Measurements from ENCODE around the gene SFXN5. TPM values are rescaled to one million over a fixed set of nuclear protein-coding genes. Genes with fewer than 3 reads are reported as not detected.

Gene SFXN5
- total RNA-seq, 4 donors from 2014 or later, result 5.7 to 11.8 (median 6.7) TPM

DNA sequence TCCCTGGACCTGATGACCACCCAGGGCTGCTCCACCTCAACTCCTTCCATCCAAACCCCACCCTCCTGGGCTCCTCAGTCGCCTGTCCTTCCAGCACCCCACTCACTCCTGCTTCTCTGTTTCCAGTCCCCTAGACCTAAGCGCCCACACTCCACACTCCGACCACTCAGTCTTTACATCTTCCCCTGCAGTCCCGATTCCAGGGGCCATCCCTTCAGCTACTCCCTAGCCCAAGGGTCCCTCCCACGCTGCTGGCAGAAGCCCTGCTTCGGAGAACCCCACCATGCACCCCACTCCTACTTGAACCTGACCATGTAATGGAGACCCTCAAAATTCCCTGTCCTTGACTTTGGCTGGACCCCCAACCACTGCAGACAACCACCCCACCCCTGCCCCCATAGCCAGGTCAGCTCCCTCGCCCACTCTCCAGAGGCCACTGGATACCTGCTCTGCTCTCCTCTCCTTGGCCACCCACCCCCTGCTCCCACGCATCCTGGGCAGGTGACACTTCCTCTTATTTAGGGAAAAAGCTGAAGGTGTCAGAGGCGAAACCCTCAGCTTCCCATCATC lies 126.0 kb downstream of the SFXN5 start:
- 83 to 95% methylated on average over 1 to 6 of the region's 9 CpGs for WGBS, 2 donors (ENCODE audit: low coverage in 1 of 2)
- no peak overlapping the region for H3K27ac ChIP-seq
- no peaks in the 10 kb centered on the region for H3K4me1 ChIP-seq
- peaks cover 0 to 40% of the 10 kb centered on the region in 2 donors for H3K36me3 ChIP-seq
- no peaks in the 10 kb centered on the region for H3K9me3 ChIP-seq
- no peaks in the 10 kb centered on the region for H3K27me3 ChIP-seq
- no peak overlapping the region for H3K4me3 ChIP-seq
- TF ChIP-seq EP300 (IDR thresholded peaks at IDR 0.05) (no peak), POLR2AphosphoS5 (IDR thresholded peaks at IDR 0.05) (no peak), POLR2A (IDR thresholded peaks at IDR 0.05) (no peak)
- TF ChIP-seq, protein P1, sequence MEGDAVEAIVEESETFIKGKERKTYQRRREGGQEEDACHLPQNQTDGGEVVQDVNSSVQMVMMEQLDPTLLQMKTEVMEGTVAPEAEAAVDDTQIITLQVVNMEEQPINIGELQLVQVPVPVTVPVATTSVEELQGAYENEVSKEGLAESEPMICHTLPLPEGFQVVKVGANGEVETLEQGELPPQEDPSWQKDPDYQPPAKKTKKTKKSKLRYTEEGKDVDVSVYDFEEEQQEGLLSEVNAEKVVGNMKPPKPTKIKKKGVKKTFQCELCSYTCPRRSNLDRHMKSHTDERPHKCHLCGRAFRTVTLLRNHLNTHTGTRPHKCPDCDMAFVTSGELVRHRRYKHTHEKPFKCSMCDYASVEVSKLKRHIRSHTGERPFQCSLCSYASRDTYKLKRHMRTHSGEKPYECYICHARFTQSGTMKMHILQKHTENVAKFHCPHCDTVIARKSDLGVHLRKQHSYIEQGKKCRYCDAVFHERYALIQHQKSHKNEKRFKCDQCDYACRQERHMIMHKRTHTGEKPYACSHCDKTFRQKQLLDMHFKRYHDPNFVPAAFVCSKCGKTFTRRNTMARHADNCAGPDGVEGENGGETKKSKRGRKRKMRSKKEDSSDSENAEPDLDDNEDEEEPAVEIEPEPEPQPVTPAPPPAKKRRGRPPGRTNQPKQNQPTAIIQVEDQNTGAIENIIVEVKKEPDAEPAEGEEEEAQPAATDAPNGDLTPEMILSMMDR (IDR thresholded peaks at IDR 0.05), result no peak
- ATAC-seq, result no peak

DNA sequence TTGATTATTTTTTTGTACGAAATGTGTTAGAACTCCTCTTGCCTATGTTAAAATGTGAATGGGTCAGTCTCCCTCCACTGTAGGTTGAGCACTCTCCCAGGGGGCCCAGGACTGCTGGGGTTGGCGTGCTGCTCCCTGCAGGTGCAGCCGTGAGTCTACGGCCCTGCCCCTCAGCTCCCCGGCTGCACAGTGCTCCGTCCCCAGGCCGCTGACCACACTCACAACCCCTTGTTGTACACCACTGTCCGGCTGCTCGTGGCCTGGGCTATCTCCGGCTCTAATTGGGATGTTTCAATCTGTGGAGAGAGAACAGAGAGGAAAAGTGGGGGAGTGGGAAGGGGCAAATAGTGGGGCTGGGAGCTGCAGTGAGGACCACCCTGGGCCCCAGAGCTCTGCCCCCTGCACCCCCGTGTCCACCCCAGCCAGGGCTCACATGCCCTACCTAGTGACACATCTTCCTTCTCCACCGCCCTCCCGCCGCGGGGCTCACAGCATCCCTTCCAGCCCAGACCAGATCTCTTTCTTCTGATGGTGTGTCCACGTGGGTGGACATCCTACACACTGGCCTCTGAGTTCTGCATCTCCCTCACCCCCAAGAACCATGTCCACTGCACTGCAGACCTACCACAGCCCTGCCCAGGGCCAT lies 126.6 kb downstream of the SFXN5 start:
- Histone ChIP-seq H3K36me3 (peaks cover 0 to 40% of the 10 kb centered on the region in 2 donors), H3K9me3 (no peaks in the 10 kb centered on the region), H3K4me1 (no peaks in the 10 kb centered on the region), H3K27me3 (no peaks in the 10 kb centered on the region), H3K4me3 (no peak overlapping the region), H3K27ac (no peak overlapping the region)
- ATAC-seq, result no peak
- 84 to 97% methylated on average over 5 to 7 of the region's 16 CpGs for WGBS, 2 donors (ENCODE audit: low coverage in 1 of 2)
- TF ChIP-seq POLR2A (IDR thresholded peaks at IDR 0.05), result no peak

DNA sequence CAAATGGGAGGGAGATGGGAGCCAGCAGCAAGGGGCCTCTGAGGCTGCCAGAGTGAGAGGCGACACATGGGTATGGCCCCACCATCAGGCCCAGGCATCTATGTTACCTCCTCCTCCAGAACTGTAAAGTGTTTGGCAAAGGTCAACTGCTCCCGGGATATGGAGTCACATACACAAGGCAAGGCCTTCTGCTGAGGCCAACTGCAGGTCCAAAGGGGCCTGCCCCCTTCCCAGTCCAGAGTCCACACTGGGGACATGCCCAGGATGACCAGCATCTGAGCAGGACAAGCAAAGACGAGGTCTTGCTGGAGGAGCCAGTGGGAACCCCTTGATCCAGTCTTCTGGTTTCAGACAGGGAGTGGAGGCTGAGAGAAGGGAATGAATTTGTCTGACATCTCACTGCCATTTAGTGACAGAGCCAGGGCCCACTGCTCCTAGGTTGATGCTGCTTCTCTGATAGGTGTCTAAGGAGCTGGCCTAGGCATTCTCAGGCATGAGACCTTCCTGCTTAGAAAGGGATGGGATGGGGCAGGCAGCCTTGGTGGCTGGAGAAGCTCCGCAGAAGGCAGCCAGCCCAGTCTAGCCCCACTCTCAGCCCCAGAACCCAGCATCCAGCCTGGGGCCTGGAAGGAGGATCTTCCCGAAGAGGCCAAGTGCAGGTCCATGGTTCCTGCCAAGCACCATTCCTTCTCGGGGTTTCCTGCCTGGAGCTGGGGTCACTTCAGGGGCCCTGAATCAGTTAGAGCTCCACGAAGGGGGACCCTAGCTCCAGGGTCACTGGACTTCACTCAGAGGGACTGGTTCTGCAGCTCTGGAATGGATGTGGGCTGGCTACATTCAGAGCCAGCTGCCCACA lies 127.7 kb downstream of the SFXN5 start:
- Histone ChIP-seq H3K27ac (no peak overlapping the region), H3K9me3 (no peaks in the 10 kb centered on the region), H3K27me3 (no peaks in the 10 kb centered on the region), H3K36me3 (peaks cover 0 to 40% of the 10 kb centered on the region in 2 donors), H3K4me1 (no peaks in the 10 kb centered on the region), H3K4me3 (no peak overlapping the region)
- WGBS, 2 donors (ENCODE audit: low coverage in 1 of 2), result 100% methylated on average over 1 to 2 of the region's 7 CpGs
- TF ChIP-seq, protein P1 (IDR thresholded peaks at IDR 0.05), result no peak
- no peak for TF ChIP-seq POLR2A (IDR thresholded peaks at IDR 0.05)
- no peak for TF ChIP-seq POLR2AphosphoS5 (IDR thresholded peaks at IDR 0.05)
- no peak for TF ChIP-seq EP300 (IDR thresholded peaks at IDR 0.05)
- ATAC-seq, result no peak

DNA sequence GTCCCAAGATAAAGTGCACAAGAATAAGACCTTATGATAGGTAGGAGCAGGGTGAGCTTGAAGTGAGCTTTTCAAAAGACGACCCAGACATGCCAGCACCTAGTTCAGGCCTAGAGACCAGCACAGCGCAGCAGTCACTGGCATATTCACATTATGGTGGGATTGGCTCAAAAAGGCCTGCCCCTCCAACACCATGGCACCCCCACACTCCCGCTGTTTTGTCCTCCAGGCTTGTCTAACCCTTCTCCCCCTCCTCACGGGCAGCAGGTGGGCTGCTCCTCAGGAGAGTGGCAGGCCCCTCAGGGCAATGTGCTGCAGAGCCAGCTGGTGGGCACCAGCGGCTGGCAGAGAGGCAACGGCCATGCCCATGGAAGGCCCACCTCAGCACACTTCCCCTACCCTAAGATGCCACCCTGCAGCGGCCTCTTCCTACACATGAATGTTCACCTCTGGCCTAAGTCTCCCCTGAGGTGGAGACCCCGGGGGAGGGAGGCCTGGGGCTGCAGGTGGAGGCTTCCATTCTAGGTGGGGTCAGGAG lies 128.6 kb downstream of the SFXN5 start:
- Histone ChIP-seq H3K36me3 (peaks cover 0 to 40% of the 10 kb centered on the region in 2 donors), H3K4me3 (no peak overlapping the region), H3K27me3 (no peaks in the 10 kb centered on the region), H3K9me3 (no peaks in the 10 kb centered on the region), H3K4me1 (no peaks in the 10 kb centered on the region), H3K27ac (no peak overlapping the region)
- ATAC-seq, result no peak
- WGBS, 2 donors (ENCODE audit: low coverage in 1 of 2), result 100% methylated on average over 2 to 4 of the region's 8 CpGs
- no peak for TF ChIP-seq EP300 (IDR thresholded peaks at IDR 0.05)
- no peak for TF ChIP-seq POLR2A (IDR thresholded peaks at IDR 0.05)
- no peak for TF ChIP-seq POLR2AphosphoS5 (IDR thresholded peaks at IDR 0.05)
- TF ChIP-seq, protein P1 (IDR thresholded peaks at IDR 0.05), result no peak

DNA sequence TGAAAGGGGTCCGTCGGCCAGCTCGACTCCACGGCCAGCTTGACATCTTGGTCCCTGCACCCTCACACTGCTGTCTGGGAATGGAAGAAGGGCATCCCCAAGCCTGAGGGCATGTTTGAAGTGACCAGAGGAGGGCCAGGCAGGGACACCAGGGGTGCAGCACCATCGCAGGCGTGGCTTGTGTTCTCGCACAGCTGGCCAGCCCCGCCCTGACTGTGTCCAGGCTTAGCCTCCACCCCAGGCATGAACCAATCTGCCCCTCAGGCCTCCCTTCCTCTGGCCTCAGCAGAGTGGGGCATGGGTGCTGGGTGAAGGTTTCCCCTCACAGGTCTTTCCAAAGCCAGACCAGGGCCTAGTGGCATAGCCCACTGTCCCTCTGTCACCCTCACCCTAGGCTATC lies 129.2 kb downstream of the SFXN5 start:
- ATAC-seq, result no peak
- WGBS, 2 donors (ENCODE audit: low coverage in 1 of 2), result no CpG with 5 or more reads among the region's 8 CpGs
- Histone ChIP-seq H3K4me3 (no peak overlapping the region), H3K27ac (no peak overlapping the region), H3K36me3 (peaks cover 0 to 40% of the 10 kb centered on the region in 2 donors), H3K4me1 (no peaks in the 10 kb centered on the region), H3K27me3 (no peaks in the 10 kb centered on the region), H3K9me3 (no peaks in the 10 kb centered on the region)
- no peak for TF ChIP-seq EP300 (IDR thresholded peaks at IDR 0.05)
- TF ChIP-seq, protein P1 (IDR thresholded peaks at IDR 0.05), result no peak
- no peak for TF ChIP-seq POLR2AphosphoS5 (IDR thresholded peaks at IDR 0.05)
- TF ChIP-seq POLR2A (IDR thresholded peaks at IDR 0.05), result no peak
